ENCODE results near the gene NRAP.

- TF ChIP-seq MAX (IDR thresholded peaks at IDR 0.05) (no peak), TCF12 (IDR thresholded peaks at IDR 0.05; ENCODE audit: low read depth) (no peak), REST (IDR thresholded peaks at IDR 0.05; ENCODE audit: low read depth) (no peak), TAF1 (IDR thresholded peaks at IDR 0.05; ENCODE audit: low read depth) (no peak), TEAD4 (IDR thresholded peaks at IDR 0.05) (no peak), CREB1 (IDR thresholded peaks at IDR 0.05; ENCODE audit: low read depth) (no peak), ZBTB7A (IDR thresholded peaks at IDR 0.05; ENCODE audit: low read depth) (no peak), NFIC (IDR thresholded peaks at IDR 0.05) (no peak), EP300 (IDR thresholded peaks at IDR 0.05; ENCODE audit: borderline replicate concordance) (no peak), USF1 (IDR thresholded peaks at IDR 0.05) (no peak), YY1 (IDR thresholded peaks at IDR 0.05; ENCODE audit: low read depth) (no peak), CEBPB (IDR thresholded peaks at IDR 0.05) (no peak)
These were observed 49.8 kb upstream of the NRAP start for GRCh38 chr10:113713640-113713982.

Data from Ishikawa (cell line).